Measurements from ENCODE around the gene IL17RB.

Gene IL17RB

GRCh38 chr3:53865732-53866499, 19.5 kb downstream of the IL17RB start:
- no peak for DNase-seq

GRCh38 chr3:53880396-53881345, 34.3 kb downstream of the IL17RB start:
- no peak for DNase-seq

GRCh38 chr3:53881691-53882593, 35.6 kb downstream of the IL17RB start, which contains the start of gene ACTR8:
ACTR8 (minus strand) TSS chr3:53882152; CDS start chr3:53882101, 51 bp downstream.
- DNase-seq, result peak; percentile 72 to 89

GRCh38 chr3:53883008-53883407, 36.6 kb downstream of the IL17RB start:
- DNase-seq, result no peak

GRCh38 chr3:53884623-53885022, 38.3 kb downstream of the IL17RB start:
- no peak for DNase-seq

- DNase-seq, result no peak
Observed at GRCh38 chr3:53885239-53885638, 38.9 kb downstream of the IL17RB start.

DNA sequence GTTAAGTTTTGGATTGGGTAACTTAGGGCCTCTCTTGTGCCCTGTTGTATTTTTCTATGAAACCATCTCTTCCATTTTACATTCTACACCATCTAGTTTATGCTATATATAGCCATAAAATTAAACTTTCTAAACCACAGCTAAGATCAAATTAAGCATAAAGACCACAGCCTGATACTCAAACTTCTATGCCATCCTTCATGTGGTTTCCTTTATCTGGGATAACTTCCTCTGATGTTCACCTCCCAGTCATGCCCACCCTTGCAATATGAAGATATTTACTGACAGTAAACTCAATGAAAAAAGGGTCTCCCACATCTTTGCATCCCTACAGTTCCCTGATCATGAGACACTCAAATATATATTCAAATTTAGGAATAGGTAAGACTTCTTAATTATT, 41.1 kb downstream of the IL17RB start:
- no peak for DNase-seq

DNA sequence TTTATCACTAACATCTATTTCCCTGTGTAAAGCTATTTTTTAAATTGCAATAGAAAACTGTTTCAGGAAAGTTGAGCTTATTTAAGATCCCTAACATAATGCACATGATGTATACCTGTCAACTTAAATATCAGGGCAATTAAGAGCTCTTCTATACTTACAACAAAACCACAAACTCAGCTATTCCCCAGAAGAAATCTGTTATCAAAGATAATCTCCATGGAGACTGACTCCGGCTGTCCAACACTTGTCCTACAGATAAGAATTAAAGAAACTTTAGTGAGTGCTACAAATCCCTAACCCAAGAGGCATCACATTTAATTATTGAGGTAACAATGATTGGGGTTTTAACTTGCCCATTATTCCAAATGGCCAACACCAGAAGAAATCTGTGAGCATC, 41.9 kb downstream of the IL17RB start:
- DNase-seq, result no peak

DNA sequence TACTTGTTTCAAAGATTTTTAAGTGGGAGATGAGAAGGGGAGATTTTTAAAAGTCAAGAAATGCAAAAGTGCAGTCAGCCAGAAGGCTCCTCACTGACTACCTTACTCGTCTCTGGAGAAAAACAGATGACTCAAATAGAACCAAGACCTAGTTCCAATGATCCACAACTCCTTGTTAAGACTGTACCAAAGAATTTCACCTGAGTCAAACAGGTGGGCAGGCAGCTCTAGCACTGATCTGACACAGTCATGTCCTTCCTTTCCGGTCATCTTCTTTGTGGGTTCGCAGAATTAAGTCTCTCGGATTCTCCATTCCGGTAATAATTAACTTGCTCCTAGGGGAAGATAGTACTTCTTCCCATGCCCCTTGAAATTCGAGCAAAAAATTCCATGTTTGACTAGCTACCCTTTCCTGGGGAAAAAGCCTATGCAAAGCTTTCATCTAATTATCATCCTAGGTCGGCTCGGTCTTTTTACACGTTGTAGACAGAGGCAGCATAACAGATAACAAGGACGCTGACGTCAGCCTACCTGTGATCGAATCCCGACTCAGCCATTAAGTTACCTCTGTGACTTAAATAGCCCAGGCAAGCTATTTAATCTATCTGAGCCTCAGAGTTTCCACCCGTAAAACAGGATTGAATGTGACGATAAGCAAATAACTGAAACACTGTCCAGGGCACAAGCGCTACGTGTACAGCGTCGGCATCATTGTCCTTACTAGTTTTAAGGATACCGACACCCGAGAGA, 44.5 kb downstream of the IL17RB start:
- DNase-seq, result no peak

GRCh38 chr3:53891497-53892285, 45.3 kb downstream of the IL17RB start, which contains the start of gene SELENOK:
SELENOK (minus strand) TSS chr3:53891859.
- DNase-seq, result peak; percentile 98 to 99

GRCh38 chr3:53892286-53892637, 45.9 kb downstream of the IL17RB start:
- DNase-seq, result no peak

DNA sequence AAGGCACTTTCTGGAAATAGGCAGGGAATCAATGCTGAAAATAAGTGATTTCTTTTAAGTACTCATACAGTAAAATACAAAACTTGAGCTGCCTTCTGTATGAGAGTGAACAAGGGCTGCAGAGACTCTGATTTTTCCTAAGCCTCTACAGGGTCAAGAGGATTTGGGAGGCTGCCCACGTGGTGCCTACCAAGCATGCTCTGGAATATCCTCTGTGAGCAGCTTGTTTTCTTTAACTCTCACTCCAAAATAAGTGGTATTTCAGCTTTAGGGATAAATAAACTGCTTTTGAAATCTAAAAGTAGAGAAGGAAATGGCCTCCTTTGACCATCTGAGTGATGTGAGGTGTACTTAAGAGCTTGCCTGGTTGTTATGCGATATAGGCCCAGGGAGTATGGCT, 53.4 kb downstream of the IL17RB start:
- no peak for DNase-seq

- DNase-seq, result no peak
Observed at GRCh38 chr3:53900666-53901331, 54.4 kb downstream of the IL17RB start.

GRCh38 chr3:53902067-53902466, 55.7 kb downstream of the IL17RB start:
- no peak for DNase-seq

DNA sequence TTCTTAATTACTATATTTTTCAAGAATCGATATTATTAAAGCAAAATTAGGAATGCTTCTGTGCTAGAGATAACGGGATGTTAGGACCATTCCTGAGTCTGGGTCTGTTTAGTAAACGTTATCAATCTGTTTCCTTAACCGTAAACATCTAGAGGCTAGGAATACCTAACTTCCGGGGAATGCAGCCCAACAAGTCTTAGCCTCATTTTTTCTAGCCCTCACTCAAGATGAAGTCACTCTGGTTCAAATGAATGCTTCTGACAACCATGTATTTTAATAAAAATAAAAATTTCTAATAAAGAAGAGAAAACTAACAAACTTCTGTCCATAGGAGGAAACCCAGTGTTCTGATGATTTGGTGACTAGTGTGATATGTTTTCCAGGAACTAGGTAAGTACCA, 56.3 kb downstream of the IL17RB start:
- DNase-seq, result no peak

DNA sequence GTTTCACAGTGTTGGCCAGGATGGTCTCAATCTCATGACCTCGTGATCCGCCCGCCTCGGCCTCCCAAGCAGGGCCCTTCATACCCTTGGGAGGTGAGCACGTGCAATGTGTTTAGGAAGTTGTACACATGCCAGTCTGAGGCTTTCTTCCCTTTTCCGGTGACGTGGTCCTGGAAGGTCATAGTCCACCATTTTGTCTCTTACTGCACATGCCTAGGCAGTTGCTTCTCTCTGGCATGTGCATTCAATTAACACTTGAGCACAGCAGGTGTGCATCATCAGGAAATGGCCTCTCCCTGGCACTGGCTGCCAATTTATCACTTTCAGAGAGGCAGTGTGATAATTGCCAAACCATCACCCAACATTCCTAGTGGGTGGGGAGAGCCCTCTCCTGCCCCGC, 67.0 kb downstream of the IL17RB start:
- DNase-seq, result no peak

Data from hippocampal formation (tissue), 2 donors.